ENCODE results near the gene KCNB1.

KCNB1 gene

GRCh38 chr20:49484180-49485140 lies 2.0 kb upstream of the KCNB1 start:
- peak overlapping the region; percentile 92 for H2AFZ ChIP-seq (ENCODE audit: low read length)

GRCh38 chr20:49483696-49484123 lies 1.2 kb upstream of the KCNB1 start:
- no peak overlapping the region for H3K27ac ChIP-seq (replicated peaks; ENCODE audit: low read length)
- peak overlapping the region; percentile 96 for H2AFZ ChIP-seq (ENCODE audit: low read length)
- H3K27me3 ChIP-seq (ENCODE audit: control insufficient read depth in 3 of 3, insufficient read depth in 3 of 3, low read depth in 1 of 3, low read length in 3 of 3): peaks cover 0 to 17% (median 14%) of the 10 kb centered on the region in 3 experiments

More at GRCh38 chr20:49484180-49485140, 2.0 kb upstream of the KCNB1 start:
- peaks cover 3% of the 10 kb centered on the region for H3K79me1 ChIP-seq (ENCODE audit: low read depth, low read length)
- H2BK120ac ChIP-seq (ENCODE audit: low read depth, low read length): no peak overlapping the region
- no peak overlapping the region for H4K91ac ChIP-seq (ENCODE audit: low read depth, low read length, poor library complexity)
- peak overlapping the region; percentile 97 for H3K4me2 ChIP-seq (ENCODE audit: insufficient read depth, low read length, poor library complexity, severe bottlenecking)
- H3K4me3 ChIP-seq (ENCODE audit: low read length in 2 of 2): peak overlapping the region; percentile 52 to 81
- no peak overlapping the region for H3K4ac ChIP-seq (ENCODE audit: low read length)
- H3K9ac ChIP-seq (ENCODE audit: low read depth, low read length, poor library complexity): peak overlapping the region; percentile 84
- peak overlapping the region; percentile 60 for H3K23ac ChIP-seq (ENCODE audit: low read depth, low read length, poor library complexity)
- H2AK5ac ChIP-seq (ENCODE audit: low read depth, low read length): no peak overlapping the region
- no peak overlapping the region for H2BK12ac ChIP-seq (ENCODE audit: low read length)
- H3K18ac ChIP-seq (ENCODE audit: low read length): peak overlapping the region; percentile 69
- peak; percentile 84 for DNase-seq (ENCODE audit: low spot score)
- H3K14ac ChIP-seq (ENCODE audit: low read length): no peak overlapping the region
- no peaks in the 10 kb centered on the region for H3K36me3 ChIP-seq (replicated peaks in 1 of 2; ENCODE audit: control insufficient read depth in 2 of 2, insufficient read depth in 2 of 2, low read length in 2 of 2)
- H3K9me3 ChIP-seq (replicated peaks in 1 of 2; ENCODE audit: control insufficient read depth in 2 of 2, insufficient read depth in 1 of 2, low read depth in 1 of 2, low read length in 2 of 2): no peaks in the 10 kb centered on the region
- no peak overlapping the region for H4K8ac ChIP-seq (ENCODE audit: low read depth, low read length)
- no peak overlapping the region for H2BK5ac ChIP-seq (ENCODE audit: low read length)
- no peak overlapping the region for H2BK15ac ChIP-seq (ENCODE audit: low read length)
- H3K4me1 ChIP-seq (ENCODE audit: control insufficient read depth in 2 of 2, insufficient read depth in 1 of 2, low read depth in 1 of 2, low read length in 2 of 2): peaks cover 0 to 2% of the 10 kb centered on the region in 2 donors
- peaks cover 0 to 17% (median 14%) of the 10 kb centered on the region in 3 experiments for H3K27me3 ChIP-seq (ENCODE audit: control insufficient read depth in 3 of 3, insufficient read depth in 3 of 3, low read depth in 1 of 3, low read length in 3 of 3)
- H3K27ac ChIP-seq (replicated peaks; ENCODE audit: low read length): no peak overlapping the region
- no CpG with 5 or more reads among the region's 61 CpGs for WGBS, 2 donors (ENCODE audit: extremely low coverage in 2 of 2, insufficient read length in 2 of 2, insufficient replicate concordance in 1 of 2)

GRCh38 chr20:49483018-49483695 lies 689 bp upstream of the KCNB1 start:
- whole genome bisulfite sequencing, 2 donors (ENCODE audit: extremely low coverage in 2 of 2, insufficient read length in 2 of 2, insufficient replicate concordance in 1 of 2): no CpG with 5 or more reads among the region's 27 CpGs
- Histone ChIP-seq H3K14ac (ENCODE audit: low read length) (no peak overlapping the region), H3K4me3 (ENCODE audit: low read length in 2 of 2) (peak overlapping the region; percentile 52 to 79), H3K79me1 (ENCODE audit: low read depth, low read length) (peaks cover 3% of the 10 kb centered on the region), H2AK5ac (ENCODE audit: low read depth, low read length) (no peak overlapping the region), H3K23ac (ENCODE audit: low read depth, low read length, poor library complexity) (peak overlapping the region; percentile 71), H3K4me1 (ENCODE audit: control insufficient read depth in 2 of 2, insufficient read depth in 1 of 2, low read depth in 1 of 2, low read length in 2 of 2) (peaks cover 0 to 2% of the 10 kb centered on the region in 2 donors), H3K18ac (ENCODE audit: low read length) (no peak overlapping the region), H4K91ac (ENCODE audit: low read depth, low read length, poor library complexity) (no peak overlapping the region), H2AFZ (ENCODE audit: low read length) (peak overlapping the region; percentile 96), H3K27me3 (ENCODE audit: control insufficient read depth in 3 of 3, insufficient read depth in 3 of 3, low read depth in 1 of 3, low read length in 3 of 3) (peaks cover 0 to 17% (median 14%) of the 10 kb centered on the region in 3 experiments), H3K4me2 (ENCODE audit: insufficient read depth, low read length, poor library complexity, severe bottlenecking) (peak overlapping the region; percentile 97), H3K9ac (ENCODE audit: low read depth, low read length, poor library complexity) (peak overlapping the region; percentile 80), H3K27ac (replicated peaks; ENCODE audit: low read length) (no peak overlapping the region), H2BK15ac (ENCODE audit: low read length) (no peak overlapping the region), H3K4ac (ENCODE audit: low read length) (no peak overlapping the region), H2BK12ac (ENCODE audit: low read length) (no peak overlapping the region), H4K8ac (ENCODE audit: low read depth, low read length) (no peak overlapping the region), H2BK120ac (ENCODE audit: low read depth, low read length) (no peak overlapping the region), H2BK5ac (ENCODE audit: low read length) (no peak overlapping the region), H3K36me3 (replicated peaks in 1 of 2; ENCODE audit: control insufficient read depth in 2 of 2, insufficient read depth in 2 of 2, low read length in 2 of 2) (no peaks in the 10 kb centered on the region), H3K9me3 (replicated peaks in 1 of 2; ENCODE audit: control insufficient read depth in 2 of 2, insufficient read depth in 1 of 2, low read depth in 1 of 2, low read length in 2 of 2) (no peaks in the 10 kb centered on the region)
- DNase-seq (ENCODE audit: low spot score): peak; percentile 21

More at GRCh38 chr20:49483696-49484123, 1.2 kb upstream of the KCNB1 start:
- no peak overlapping the region for H2BK5ac ChIP-seq (ENCODE audit: low read length)
- peak overlapping the region; percentile 52 to 79 for H3K4me3 ChIP-seq (ENCODE audit: low read length in 2 of 2)
- H2BK15ac ChIP-seq (ENCODE audit: low read length): no peak overlapping the region
- DNase-seq (ENCODE audit: low spot score): peak; percentile 31
- no peak overlapping the region for H2BK12ac ChIP-seq (ENCODE audit: low read length)
- H2AK5ac ChIP-seq (ENCODE audit: low read depth, low read length): no peak overlapping the region
- H3K23ac ChIP-seq (ENCODE audit: low read depth, low read length, poor library complexity): peak overlapping the region; percentile 71
- peak overlapping the region; percentile 51 for H3K18ac ChIP-seq (ENCODE audit: low read length)
- H3K9ac ChIP-seq (ENCODE audit: low read depth, low read length, poor library complexity): peak overlapping the region; percentile 80
- no peak overlapping the region for H4K91ac ChIP-seq (ENCODE audit: low read depth, low read length, poor library complexity)
- no peak overlapping the region for H3K14ac ChIP-seq (ENCODE audit: low read length)
- H3K79me1 ChIP-seq (ENCODE audit: low read depth, low read length): peaks cover 3% of the 10 kb centered on the region
- no CpG with 5 or more reads among the region's 44 CpGs for WGBS, 2 donors (ENCODE audit: extremely low coverage in 2 of 2, insufficient read length in 2 of 2, insufficient replicate concordance in 1 of 2)
- peak overlapping the region; percentile 97 for H3K4me2 ChIP-seq (ENCODE audit: insufficient read depth, low read length, poor library complexity, severe bottlenecking)
- H3K36me3 ChIP-seq (replicated peaks in 1 of 2; ENCODE audit: control insufficient read depth in 2 of 2, insufficient read depth in 2 of 2, low read length in 2 of 2): no peaks in the 10 kb centered on the region
- H3K9me3 ChIP-seq (replicated peaks in 1 of 2; ENCODE audit: control insufficient read depth in 2 of 2, insufficient read depth in 1 of 2, low read depth in 1 of 2, low read length in 2 of 2): no peaks in the 10 kb centered on the region
- H2BK120ac ChIP-seq (ENCODE audit: low read depth, low read length): no peak overlapping the region
- no peak overlapping the region for H3K4ac ChIP-seq (ENCODE audit: low read length)
- peaks cover 0 to 2% of the 10 kb centered on the region in 2 donors for H3K4me1 ChIP-seq (ENCODE audit: control insufficient read depth in 2 of 2, insufficient read depth in 1 of 2, low read depth in 1 of 2, low read length in 2 of 2)
- no peak overlapping the region for H4K8ac ChIP-seq (ENCODE audit: low read depth, low read length)
